Measurements from ENCODE around the gene CDRT15. TPM values are rescaled to one million over a fixed set of nuclear protein-coding genes. Genes with fewer than 3 reads are reported as not detected.
A peak's percentile ranks its signal among the peaks of the same experiment; 100 is the strongest.
"Not testable (repeated sequence)": the region's sequence is repeated elsewhere in the genome, so short reads cannot be mapped to it uniquely, and the experiment has no call there.

The CDRT15 gene
- not detected for total RNA-seq
- long read RNA-seq, result 0 reads

DNA sequence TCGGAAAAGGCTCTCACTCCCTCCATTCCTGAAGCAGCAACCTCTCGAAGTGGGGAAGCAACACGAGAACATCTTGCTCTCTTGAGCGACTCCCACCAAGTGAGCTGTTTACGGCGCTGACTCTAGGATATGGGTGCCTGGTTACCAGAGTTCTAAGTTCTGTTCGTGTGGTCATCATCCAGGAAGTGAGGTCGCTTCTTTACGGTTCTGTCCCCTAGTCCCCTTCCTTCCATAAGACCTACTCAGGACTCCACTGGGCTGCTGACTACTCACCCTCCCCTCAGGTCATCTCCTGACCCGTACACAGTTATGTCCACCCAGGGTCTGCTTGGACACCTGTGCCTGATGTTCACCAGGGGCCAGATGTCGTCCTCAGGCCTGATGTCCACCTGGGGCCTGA lies at the start of gene CDRT15:
TSS of gene CDRT15 (minus strand) at position 101 of the 400 bp plus-strand sequence. CDS start at position 72, 29 bp downstream.
- DNase-seq; intact Hi-C loops (cut with DNase I); ATAC-seq: not testable (repeated sequence)

DNA sequence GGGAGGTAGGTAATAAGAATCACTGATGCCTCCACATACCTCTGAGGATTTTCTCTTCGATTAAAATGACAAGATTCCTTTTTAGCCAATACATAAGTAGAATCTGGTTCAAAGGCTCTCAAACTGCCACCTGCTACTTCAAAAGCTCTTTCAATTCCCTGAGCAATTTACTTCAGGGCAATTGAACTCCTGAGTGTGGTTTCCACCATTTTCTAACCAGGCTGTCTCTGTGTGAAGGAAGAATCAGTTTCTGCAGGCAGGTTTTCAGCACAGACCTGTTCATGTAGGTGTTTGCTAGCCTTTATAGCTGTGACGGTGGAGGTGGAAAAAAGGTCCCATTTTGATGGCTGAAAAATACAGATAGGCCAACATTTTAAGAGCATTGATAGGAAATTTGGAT lies 46.1 kb upstream of the CDRT15 start:
- ATAC-seq (no peak), DNase-seq (no peak)
- intact Hi-C loops (cut with DNase I), result no loop called here

DNA sequence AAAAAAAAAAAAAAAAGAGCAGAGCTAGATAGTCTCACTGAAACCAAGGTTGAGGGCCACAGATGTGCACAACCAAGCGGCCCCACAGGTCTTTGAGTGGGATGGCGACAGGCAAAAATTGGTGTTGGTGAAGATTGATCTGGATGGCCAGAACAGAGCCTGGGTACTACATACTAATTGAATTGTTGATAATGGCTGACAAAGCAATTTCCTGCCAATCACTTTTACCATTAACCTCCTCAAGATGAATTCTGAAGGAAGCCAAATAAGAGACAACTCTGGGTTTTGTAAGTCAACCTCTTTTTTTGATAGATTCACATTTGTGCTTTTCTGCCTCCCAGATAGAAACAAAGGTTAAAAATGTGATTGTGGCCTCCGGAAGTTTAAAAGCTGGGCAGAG lies 44.9 kb upstream of the CDRT15 start:
- no peak for DNase-seq
- no peak for ATAC-seq
- intact Hi-C loops (cut with DNase I), result no loop called here

DNA sequence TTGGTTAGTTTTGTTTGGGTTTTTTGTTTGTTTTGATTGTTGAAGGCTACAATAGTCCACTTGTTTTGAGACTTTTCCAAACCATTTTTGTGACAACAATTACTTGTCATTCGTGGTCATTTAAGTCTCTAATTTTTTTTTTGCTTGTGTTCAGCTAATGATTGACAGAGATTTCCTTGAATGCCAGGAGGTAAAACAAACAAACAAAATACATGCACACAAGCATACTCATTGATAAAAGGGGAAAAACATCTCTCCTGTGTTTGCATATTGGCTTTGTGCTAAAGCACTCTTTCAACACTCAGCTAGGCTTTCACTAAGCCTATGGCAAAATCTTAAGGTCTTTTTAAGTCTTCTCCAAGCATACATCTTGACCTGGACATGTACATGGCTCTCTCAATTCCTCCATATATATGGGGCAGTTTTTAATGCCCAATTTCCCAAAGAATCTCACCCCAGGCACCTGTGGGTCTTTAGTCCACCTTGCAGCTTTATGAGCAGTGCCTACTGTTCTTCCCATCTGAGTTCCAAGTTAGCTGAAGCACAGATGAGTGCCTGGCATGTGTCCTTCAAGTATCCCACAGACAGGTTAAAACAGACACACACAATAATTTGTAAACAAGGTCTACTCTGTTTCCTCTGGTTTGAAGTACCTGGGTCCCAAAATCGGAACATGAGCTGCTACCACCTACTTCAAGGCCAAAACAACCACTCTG lies 40.0 kb upstream of the CDRT15 start:
- no peak for ATAC-seq
- intact Hi-C loops (cut with DNase I), result no loop called here
- no peak for DNase-seq

DNA sequence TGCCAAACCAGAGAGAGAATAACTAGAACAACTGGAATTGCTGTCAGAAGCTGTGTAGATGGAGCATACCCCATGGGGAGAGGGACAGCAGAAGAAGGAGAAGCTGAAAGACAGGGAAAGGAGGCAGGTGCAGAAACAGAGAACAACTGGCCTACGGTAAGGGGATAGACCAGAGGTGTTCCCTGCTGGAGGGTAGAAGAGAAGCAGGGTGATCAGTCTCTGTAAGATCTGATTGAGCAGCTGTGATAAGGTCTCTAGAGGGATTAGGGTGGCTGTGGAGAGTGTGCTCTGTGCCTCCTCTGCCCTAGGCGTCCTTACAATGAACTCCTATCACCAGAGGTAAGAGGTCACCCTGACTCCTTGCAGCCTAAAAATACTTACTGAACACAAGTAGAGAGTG lies 33.8 kb upstream of the CDRT15 start:
- intact Hi-C loops (cut with DNase I), result no loop called here

DNA sequence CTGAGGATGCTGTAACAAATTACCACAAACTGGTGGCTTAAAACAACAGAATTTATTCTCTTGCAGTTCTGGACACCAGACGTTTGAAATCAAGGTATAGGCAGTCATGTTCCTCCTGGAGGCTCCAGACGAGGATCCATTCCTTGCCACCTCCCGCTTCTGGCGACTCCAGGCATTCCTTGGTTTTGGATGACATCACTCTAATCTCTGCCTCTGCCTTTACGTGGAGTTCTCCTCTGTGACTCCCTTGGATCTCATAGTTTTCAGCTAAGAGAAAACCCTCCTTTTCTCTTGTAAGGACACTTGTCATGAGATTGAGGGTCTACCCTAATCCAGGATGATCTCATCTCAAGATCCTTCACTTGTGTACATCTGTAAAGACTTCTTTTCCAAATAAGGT lies 32.8 kb upstream of the CDRT15 start:
- no peak for DNase-seq
- no peak for ATAC-seq
- intact Hi-C loops (cut with DNase I), result no loop called here

More for the DNA sequence above, 33.8 kb upstream of the CDRT15 start:
- no peak for DNase-seq
- no peak for ATAC-seq

DNA sequence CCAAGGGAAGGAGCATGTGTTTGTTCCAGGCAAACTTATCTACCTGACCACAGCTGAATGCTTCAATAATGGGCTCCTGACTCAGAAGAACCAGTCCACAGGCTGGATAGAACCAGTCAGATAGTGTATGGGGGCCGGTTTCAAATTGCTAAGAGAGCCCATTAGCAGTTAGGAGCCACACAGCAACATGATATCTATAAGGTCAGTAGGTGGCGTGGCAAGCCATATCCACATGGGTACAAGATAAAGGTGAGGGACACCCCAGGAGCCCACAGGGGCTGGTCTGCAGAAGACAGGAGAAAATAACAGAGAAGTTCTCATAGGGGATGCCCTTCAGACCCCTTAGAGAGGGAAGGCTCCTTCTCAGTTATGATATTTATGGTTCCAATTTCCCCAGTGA lies 31.6 kb upstream of the CDRT15 start:
- ATAC-seq (no peak), DNase-seq (no peak)
- intact Hi-C loops (cut with DNase I), result no loop called here

DNA sequence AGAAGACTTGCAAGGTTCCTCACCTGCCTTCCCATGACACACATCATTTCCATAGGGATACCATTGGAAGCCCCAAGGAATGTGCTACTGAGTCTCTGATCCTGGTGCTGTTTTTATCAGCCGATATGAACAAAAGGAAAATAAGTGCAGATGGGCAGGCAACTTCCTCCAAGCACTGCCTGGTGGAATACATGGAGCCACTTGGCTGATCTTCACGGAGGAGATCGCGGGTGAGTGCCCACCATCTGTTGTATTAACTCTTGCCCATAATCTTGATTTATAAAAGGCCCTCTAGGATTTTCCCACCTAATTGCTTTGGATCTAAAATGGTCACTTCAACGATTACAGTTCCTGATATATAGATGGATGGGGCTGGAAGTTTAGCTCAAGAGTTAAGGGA lies 24.7 kb upstream of the CDRT15 start:
- intact Hi-C loops (cut with DNase I), result no loop called here
- DNase-seq (no peak), ATAC-seq (no peak)

DNA sequence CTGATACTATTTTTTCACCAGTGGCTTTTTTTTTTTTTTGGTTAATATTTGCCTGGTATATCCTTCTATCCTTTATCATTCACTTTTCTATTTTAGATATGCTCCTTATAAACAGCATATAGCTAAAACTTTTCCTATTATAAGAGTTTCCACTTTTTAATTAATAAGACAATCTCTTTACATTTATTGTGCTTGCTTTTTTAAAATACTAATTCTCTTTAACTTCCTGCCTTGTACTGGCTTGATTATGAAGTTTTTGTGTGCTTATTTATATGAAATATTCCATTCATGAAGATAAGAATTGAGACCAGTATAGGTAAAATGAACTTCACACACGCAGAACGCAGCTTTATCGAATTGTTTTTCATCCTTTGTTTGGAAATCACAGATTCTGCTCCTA lies 9.0 kb upstream of the CDRT15 start:
- ATAC-seq, result no peak
- intact Hi-C loops (cut with DNase I), result no loop called here
- no peak for DNase-seq

DNA sequence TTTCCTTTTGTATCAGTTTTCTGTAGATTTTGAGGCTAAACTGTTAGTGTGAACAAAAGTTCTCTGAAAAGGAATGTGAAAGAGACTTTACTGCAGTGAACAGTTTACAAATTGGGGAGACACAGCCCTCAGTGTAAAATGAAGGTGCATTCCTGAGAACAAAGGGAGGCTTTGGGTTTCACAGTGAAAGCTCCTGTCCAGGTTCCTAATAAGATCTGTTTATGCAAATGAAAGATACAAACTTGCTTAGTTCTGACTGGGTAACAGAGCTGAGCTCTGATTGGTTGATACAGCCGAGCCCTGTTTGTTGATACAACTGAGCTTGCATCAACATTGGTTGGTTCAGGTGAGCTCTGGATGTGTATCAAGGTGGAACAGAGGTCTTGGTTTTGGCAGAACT lies 8.3 kb upstream of the CDRT15 start:
- ATAC-seq (no peak), DNase-seq (no peak)
- intact Hi-C loops (cut with DNase I), result no loop called here

DNA sequence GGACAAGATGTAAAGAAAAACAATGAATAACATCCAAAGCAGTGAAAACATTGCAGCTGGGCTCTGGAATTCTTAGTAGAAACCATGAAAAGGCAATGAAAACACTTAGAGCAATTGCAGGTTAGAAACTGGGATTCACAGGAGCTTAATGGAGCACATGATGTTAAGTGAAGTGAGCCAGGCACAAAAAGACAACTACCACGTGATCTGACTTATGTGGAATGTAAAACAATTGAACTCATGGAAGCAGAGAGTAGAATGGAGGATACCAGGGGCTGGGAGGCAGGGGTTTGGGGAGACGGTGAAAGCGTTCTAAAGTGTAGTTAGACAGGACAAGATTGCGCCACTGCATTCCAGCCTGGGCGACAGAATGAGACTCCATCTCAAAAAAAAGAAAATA lies 2.6 kb upstream of the CDRT15 start:
- DNase-seq; intact Hi-C loops (cut with DNase I); ATAC-seq: not testable (repeated sequence)

DNA sequence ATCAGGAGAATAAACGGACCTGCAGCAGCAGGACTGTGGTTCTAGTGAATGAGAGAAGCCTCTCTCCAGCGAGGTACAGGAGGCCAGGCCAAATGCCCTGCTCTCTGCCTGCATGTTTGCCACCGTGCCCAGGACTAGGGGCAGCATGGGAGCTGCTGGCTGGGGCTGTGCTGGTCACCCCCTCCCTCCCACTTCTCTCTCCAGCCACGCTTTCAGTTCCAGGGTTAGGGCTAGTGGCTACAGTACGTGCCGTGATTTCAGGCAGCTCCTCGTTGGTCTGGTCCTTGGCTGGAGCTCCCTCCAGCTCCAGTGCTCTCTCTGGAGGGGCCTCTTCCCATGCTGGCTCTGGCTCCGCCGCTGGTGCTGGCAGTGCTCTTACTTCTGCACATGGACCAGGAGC lies 630 bp downstream of the CDRT15 start:
- DNase-seq; intact Hi-C loops (cut with DNase I): not testable (repeated sequence)
- peak in 1 of 2 donors; percentile 21 for ATAC-seq

DNA sequence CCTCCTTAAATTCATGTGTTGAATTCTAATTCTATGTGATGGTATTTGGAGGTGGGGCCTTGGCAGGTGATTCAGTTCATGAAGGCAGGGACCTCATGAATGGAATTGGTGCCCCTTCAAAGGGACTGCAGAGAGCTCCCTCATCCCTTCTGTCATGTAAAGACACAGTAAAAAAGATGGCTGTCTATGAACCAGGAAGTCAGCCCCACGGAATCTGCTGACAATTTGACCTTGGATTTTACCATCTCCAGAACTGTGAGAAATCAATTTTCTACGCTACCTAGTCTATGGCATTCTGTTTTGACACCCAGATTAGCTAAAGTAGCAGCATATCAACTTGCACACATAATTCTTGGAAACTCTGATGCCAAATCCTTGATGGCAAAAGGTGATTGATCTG lies 1.6 kb downstream of the CDRT15 start:
- ATAC-seq; DNase-seq; intact Hi-C loops (cut with DNase I): not testable (repeated sequence)

DNA sequence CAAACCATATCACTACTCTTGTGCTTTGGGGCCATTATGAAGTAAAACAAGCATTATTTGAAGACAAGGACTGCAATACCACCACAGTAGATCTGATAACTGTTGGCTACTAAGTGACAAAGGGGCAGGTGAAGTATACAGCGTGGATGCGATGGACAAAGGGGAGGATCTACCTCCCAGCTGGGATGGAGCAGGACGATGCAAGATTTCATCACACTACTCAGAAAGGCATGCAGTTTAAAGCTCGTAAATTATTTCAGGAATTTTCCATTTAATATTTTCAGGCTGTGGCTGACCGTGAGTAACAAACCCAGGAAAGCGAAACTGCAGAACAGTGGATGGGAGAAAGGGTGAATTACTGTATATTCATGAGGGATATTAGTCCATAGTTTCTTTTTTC lies 5.5 kb downstream of the CDRT15 start:
- intact Hi-C loops (cut with DNase I); DNase-seq: not testable (repeated sequence)
- ATAC-seq, result peak in 1 of 2 donors; percentile 75

DNA sequence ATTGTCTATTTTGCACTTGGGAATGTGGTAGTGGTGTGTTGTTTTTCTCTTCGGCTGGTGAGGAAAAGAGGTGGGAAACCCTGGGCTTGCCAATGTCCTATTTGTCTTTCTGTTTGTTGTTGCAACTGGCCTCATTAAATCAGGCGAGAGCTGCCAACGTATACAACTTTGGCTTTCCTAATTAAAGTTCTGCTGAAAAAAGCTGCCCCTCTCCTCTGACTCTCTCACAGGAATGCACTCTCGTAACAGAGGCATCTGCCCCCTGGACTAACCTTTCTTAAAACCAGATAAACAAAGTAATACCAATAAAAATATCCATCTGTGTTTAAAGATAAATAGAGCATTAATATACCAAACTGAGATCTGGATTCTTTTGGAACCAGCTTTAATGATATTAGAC lies 7.8 kb downstream of the CDRT15 start:
- DNase-seq, result no peak
- no peak for ATAC-seq
- intact Hi-C loops (cut with DNase I), result no loop called here

DNA sequence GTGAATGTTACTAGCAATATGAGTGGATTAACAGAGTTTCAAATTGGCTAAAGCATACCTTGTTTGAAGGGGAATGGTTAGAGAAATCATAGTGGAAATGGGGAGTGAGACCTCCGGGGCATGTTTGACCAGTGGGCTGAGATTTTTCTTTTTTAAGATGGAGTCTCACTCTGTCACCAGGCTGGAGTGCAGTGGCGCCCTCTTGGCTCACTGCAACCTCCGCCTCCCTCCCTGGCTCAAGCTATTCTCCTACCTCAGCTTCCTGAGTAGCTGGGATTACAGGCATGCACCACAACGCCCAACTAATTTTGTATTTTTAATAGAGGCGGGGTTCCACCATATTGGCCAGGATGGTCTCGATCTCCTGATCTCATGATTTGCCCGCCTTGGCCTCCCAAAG lies 9.6 kb downstream of the CDRT15 start:
- DNase-seq (no peak), ATAC-seq (no peak)
- intact Hi-C loops (cut with DNase I), result no loop called here

DNA sequence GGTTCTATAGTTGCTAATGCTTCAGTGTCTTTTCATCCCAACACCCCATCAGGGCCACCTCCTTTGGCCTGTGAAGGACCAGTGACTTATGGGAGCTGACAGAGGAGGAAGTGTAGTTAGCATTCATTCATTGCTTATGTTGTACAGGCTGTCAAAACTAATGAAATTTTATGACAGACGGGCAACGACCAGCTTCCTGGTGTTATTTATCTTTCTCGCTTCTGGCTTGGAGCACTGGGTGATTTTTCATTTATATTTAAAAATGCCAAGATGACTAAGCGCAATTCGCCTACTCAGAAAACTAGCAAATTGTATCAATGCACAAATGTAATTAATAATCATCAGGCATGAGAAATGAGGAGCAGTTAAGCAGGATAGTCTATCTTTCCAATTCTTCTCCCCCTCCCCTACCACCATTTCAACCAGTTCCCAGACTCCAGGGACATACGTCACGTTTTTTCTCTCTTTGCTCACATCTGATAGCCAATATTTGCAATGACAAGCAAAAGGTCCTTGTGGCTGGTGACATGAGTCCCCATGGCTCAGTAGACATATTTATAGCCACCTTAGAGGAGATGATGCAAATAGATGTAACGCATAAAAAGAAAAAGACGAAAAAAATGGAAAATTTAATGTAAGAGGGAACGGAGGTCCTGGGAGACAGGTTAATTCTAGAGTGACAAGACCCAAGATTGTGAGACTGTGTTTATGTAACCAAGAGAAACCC lies 11.2 kb downstream of the CDRT15 start:
- ATAC-seq (no peak), DNase-seq (no peak)
- intact Hi-C loops (cut with DNase I), result no loop called here

DNA sequence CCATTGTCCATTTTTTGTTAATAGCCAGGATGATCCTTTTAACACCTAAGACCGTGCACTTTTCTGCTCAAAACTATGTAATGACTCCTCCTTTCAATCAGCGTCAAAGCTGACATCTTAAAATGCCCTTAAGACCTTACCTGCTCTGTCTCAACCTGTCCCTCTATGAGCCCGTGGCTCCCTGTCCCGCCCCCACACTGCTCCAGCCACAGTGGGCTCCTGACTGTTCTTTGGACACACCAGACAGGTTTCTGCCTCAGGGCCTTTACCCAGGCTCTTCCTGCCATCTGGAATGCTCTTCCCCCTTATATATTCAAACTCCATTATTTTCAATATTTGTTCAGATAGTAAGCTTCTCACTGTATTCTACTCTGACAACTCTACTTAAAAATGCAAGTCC lies 14.1 kb downstream of the CDRT15 start:
- intact Hi-C loops (cut with DNase I), result no loop called here
- no peak for DNase-seq
- ATAC-seq, result no peak

DNA sequence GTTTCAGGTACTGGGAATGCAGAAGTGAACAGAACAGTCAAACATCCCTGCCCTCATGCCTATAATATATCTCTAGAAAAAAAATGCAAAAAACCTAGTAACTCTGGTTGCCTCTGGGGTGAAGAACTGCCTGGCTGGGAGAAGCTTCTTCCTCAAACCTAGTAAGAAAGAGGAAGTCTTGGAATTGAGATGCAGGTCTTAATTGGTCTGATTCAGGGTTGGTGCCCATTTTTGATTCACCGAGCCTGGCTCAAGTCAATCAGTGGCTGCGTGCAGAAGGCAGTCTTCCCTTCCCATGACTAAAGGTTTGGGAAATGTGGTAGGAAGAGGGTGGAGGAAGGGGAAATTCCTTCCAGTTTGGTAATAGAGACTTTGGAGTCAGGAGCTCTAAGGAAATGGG lies 22.4 kb downstream of the CDRT15 start:
- intact Hi-C loops (cut with DNase I), result no loop called here
- ATAC-seq, result no peak
- DNase-seq, result no peak

DNA sequence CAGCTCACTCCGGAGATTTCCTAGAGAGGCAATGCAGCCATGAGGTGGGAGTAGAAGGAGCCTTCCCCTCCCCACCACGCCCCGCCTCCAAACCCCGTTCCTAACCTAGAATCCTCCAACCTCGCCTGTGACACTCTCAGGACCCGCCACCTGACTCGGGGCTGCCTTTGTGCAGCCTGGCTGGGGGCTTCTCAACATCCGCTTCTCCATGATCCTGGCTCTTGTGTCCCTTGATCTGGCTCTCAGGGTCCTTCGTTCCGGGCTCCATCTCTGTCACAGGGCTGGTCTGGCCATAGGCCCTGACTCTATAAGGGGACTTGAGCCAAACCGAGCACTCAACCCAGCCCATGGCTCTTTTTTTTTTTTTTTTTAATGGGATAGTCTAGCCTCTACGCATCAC lies 24.3 kb downstream of the CDRT15 start:
- intact Hi-C loops (cut with DNase I), result no loop called here
- ATAC-seq (no peak), DNase-seq (no peak)

DNA sequence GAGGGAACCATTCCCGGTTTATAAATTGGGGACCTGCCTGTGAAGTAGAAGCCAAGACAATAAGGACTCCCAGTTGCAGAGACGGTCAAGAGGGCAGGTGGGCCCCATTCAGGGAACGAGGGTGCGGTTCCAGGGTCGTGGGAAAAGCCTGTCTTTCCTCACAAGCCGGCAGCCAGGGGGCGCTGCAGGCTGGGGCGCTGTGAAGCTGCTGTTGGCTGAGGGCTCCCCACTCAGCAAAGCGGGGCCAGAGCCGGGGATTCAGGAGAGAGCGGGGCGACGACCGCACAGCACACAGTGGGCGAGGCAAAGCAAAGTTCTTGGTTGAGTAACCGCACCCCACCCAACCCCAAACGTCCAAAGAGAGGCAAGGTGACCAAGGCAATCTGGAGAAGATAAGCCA lies 24.9 kb downstream of the CDRT15 start:
- DNase-seq (peak; percentile 31), ATAC-seq (peak in 1 of 2 donors; percentile 15)
- intact Hi-C loops (cut with DNase I), result no loop called here

Measured in left cardiac atrium (tissue), 4 donors.